ENCODE data around the gene PSMA8.

- TF ChIP-seq ZNF274 (IDR thresholded peaks at IDR 0.05; ENCODE audit: low read depth, low read length) (no peak), SUZ12 (IDR thresholded peaks at IDR 0.05; ENCODE audit: extremely low read depth, insufficient read depth, insufficient read length) (no peak)
Measured at GRCh38 chr18:26119246-26119645, 14.4 kb upstream of the PSMA8 start.
